ENCODE results near the gene AR.

Gene AR

GRCh38 chrX:67563469-67564448 lies 19.9 kb downstream of the AR start:
- no peak for DNase-seq (ENCODE audit: low spot score)

GRCh38 chrX:67564475-67564874 lies 20.7 kb downstream of the AR start:
- DNase-seq (ENCODE audit: low spot score): no peak

GRCh38 chrX:67568769-67569168 lies 24.9 kb downstream of the AR start:
- DNase-seq (ENCODE audit: low spot score): no peak

GRCh38 chrX:67570839-67571238 lies 27.0 kb downstream of the AR start:
- no peak for DNase-seq (ENCODE audit: low spot score)

- DNase-seq (ENCODE audit: low spot score): no peak
These were observed 30.9 kb downstream of the AR start for GRCh38 chrX:67574696-67575095.

- no peak for DNase-seq (ENCODE audit: low spot score)
These were observed 38.6 kb downstream of the AR start for GRCh38 chrX:67582436-67582835.

GRCh38 chrX:67583171-67583570 lies 39.4 kb downstream of the AR start:
- DNase-seq (ENCODE audit: low spot score): no peak

- DNase-seq (ENCODE audit: low spot score): no peak
These were observed 41.6 kb downstream of the AR start for GRCh38 chrX:67585401-67585800.

GRCh38 chrX:67587946-67588624 lies 44.3 kb downstream of the AR start:
- no peak for DNase-seq (ENCODE audit: low spot score)

GRCh38 chrX:67596839-67597790 lies 53.3 kb downstream of the AR start:
- DNase-seq (ENCODE audit: low spot score): no peak

GRCh38 chrX:67599532-67599931 lies 55.7 kb downstream of the AR start:
- no peak for DNase-seq (ENCODE audit: low spot score)

GRCh38 chrX:67601771-67602170 lies 58.0 kb downstream of the AR start:
- no peak for DNase-seq (ENCODE audit: low spot score)

- no peak for DNase-seq (ENCODE audit: low spot score)
These were observed 61.3 kb downstream of the AR start for GRCh38 chrX:67604979-67605703.

- no peak for DNase-seq (ENCODE audit: low spot score)
These were observed 63.6 kb downstream of the AR start for GRCh38 chrX:67607466-67607865.

GRCh38 chrX:67610282-67610681 lies 66.5 kb downstream of the AR start:
- DNase-seq (ENCODE audit: low spot score): no peak

GRCh38 chrX:67612231-67612630 lies 68.4 kb downstream of the AR start:
- no peak for DNase-seq (ENCODE audit: low spot score)

- no peak for DNase-seq (ENCODE audit: low spot score)
These were observed 69.5 kb downstream of the AR start for GRCh38 chrX:67613366-67613765.

GRCh38 chrX:67613996-67614395 lies 70.2 kb downstream of the AR start:
- DNase-seq (ENCODE audit: low spot score): no peak

- no peak for DNase-seq (ENCODE audit: low spot score)
These were observed 70.6 kb downstream of the AR start for GRCh38 chrX:67614423-67614822.

GRCh38 chrX:67619253-67619652 lies 75.4 kb downstream of the AR start:
- DNase-seq (ENCODE audit: low spot score): no peak

GRCh38 chrX:67622053-67622585 lies 78.3 kb downstream of the AR start:
- no peak for DNase-seq (ENCODE audit: low spot score)
